GM12892 (cell line): ENCODE data around the gene MED22.

ENCODE experiments used
- DNase-seq: peaks from one replicate; pipeline ENCODE4 v3.0.0; 2011; ENCODE audit not compliant: insufficient read length
- FAIRE-seq: peaks from 2 replicates; lab custom pipeline; 2011; peaks lifted over from hg19 to GRCh38; lab: Jason Lieb, UNC
- POLR2A ChIP-seq: IDR thresholded peaks from 2 replicates; pipeline ENCODE4 v1.6.1; 2011; ENCODE audit warnings: low read depth, low read length, control low read depth
- POLR2AphosphoS5 ChIP-seq: IDR thresholded peaks from 2 replicates; pipeline ENCODE4 v1.6.1; 2011; ENCODE audit warnings: low read depth, low read length, control low read depth
- TAF1 ChIP-seq: IDR thresholded peaks from 2 replicates; pipeline ENCODE4 v1.6.1; 2011; ENCODE audit warnings: low read depth, mild to moderate bottlenecking, control low read depth, low read length, borderline replicate concordance

The MED22 gene

DNA sequence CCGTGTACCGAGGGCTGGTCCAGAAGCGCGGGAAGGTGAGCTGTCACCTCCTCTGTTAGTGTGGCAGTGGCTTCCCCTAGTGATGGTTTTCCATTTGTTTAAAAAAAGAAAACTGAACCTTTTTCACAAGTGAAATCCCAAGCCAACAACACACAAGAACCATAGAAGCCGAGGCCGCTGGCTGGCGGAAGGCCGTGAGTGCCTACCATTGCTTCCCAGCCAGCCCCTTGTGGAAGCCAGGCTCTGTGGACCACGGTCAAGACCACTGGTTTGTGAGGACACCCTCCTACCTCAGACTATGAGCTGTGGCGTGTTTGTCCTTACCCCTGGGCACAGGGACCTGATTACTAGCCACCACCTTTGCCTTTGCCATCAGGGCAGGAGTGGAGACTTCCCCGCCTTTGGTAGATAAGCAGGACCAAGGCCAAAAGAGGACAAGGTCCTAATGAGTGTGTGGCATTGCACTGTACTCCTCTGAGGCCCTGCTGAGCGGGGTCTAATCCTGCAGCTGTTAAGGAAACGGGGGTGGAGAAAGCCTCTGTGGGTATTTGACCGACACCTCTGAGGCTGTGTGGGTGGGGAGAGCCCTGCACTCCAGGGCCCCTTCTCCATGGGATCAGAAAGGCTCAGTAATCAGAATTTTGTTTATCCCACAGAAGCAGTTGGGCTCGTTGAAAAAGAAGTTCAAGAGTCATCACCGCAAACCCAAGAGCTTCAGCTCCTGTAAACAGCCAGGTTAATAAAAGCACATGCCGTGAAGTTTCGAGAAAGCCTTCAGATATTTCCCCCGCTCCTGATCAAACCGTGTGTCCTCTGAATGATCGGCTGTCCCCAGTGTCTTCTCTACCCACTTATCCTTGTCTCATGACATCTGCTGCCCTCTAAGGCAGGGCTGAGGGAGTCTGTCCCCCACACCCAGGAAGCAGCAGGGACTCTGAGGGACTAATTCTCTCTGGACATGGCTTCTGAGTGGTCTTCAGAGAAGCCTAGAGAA lies 12.8 kb upstream of the MED22 start:
- TF ChIP-seq TAF1 (no peak), POLR2A (0 out of 2 replicates have a peak, but pooled peaks have one; percentile 38), POLR2AphosphoS5 (peak; percentile 39; the same call in 1 of the 2 replicates)
- FAIRE-seq (no peak), DNase-seq (no peak)

GRCh38 chr9:133359399-133360175 lies 11.7 kb upstream of the MED22 start:
- FAIRE-seq (no peak), DNase-seq (no peak)
- TF ChIP-seq POLR2A: no peak
- no peak for TF ChIP-seq TAF1
- TF ChIP-seq POLR2AphosphoS5: no peak

DNA sequence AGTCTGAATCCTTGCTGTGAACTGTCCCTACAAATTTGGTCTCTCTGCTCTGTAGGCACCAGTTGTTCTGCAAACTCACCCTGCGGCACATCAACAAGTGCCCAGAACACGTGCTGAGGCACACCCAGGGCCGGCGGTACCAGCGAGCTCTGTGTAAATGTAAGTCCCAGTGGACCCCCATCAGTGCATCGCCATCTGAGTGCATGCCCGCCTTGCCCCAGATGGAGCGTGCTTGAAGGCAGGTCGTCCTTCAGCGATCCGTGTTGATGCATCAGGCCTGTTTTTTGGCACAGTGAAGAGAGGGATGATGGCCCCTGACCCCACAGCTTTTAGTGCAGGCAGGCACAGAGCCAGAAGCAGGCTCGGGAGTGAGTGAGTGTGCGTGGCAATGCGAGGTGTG lies 9.7 kb upstream of the MED22 start:
- DNase-seq (no peak), FAIRE-seq (no peak)
- no peak for TF ChIP-seq POLR2A

GRCh38 chr9:133356391-133357091 lies 8.6 kb upstream of the MED22 start, which contains the start of the genes SURF1 and SURF2:
Gene SURF1 (minus strand): TSS chr9:133356487. CDS start chr9:133356453, 34 bp downstream.
Gene SURF2 (plus strand): TSS chr9:133356550. CDS start chr9:133356593, 43 bp downstream.
- peak; percentile 80 for FAIRE-seq
- DNase-seq: peak; percentile 92
- TF ChIP-seq POLR2A (peak; percentile 73), POLR2AphosphoS5 (0 out of 2 replicates have a peak, but pooled peaks have one; percentile 25), TAF1 (peak; percentile 80; the same call in 1 of the 2 replicates)

DNA sequence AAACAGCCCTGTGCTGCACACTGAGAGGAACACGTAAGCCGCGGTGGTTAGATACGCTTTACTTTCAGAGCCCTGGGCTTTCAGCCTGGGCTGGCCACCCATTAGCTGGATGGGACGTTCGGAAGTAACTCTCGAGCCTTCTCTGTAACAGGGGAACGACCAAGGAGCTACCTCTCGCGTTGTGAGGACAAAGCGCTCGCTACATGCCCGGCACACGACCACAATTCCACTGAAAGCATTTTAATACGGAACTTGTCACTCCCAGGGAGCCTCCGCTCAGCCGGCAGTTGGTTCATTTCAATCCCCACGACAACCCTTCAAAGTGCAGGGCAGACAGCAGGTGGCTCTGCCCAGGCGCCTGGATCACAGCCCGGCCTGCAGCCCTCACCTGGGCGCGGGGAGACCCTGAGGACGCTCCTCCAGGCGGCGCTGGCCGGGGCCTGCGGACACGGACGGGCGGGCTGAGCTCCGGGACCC lies 8.0 kb upstream of the MED22 start:
- DNase-seq: no peak
- no peak for FAIRE-seq
- TF ChIP-seq POLR2AphosphoS5: no peak
- no peak for TF ChIP-seq POLR2A
- TF ChIP-seq TAF1: no peak

- no peak for TF ChIP-seq TAF1
- FAIRE-seq: no peak
- DNase-seq: no peak
Observed at GRCh38 chr9:133354766-133355165, 6.8 kb upstream of the MED22 start.

- TF ChIP-seq POLR2A (0 out of 2 replicates have a peak, but pooled peaks have one; percentile 19), TAF1 (no peak)
- no peak for DNase-seq
- FAIRE-seq: no peak
Observed at GRCh38 chr9:133353548-133353947, 5.6 kb upstream of the MED22 start.

- no peak for DNase-seq
- TF ChIP-seq POLR2AphosphoS5 (peak; percentile 86; the same call in 1 of the 2 replicates), TAF1 (no peak), POLR2A (peak; percentile 38; the same call in 1 of the 2 replicates)
- no peak for FAIRE-seq
Observed at GRCh38 chr9:133352635-133353340, 4.9 kb upstream of the MED22 start.

DNA sequence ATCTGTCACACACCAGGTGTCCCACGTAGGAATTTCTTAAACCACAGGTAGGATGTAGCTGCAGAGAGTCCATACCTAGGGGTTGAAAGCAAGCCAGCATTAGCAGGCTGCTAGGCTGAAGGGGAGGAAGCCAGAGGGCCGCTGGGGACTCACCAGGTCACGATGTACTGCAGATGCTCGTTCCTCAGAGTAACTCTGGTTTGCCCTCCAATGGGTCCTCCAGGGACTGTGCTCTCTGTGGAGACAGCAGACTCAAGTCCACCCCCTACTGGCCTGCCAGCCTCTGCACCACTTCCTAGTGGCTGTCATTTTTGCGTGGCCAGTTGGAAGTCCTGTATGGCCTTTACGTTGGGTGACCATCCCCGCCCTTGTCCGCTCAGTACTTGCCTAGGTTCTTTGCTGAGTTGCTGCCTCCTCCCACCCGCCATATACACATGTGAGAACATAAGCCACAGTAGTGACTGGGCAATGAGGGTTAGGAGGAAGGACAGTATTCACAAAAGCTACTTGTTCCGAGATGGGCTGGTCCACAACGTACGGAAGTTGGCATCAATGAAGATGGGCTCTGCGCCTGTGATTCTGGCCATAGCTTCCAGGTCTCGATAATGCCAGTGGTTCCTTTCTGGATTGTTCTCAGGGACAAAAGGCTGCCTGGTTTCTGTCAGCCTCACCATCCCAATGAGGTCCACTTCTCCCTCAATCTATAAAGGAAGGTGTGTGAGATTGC lies 4.1 kb upstream of the MED22 start:
- DNase-seq: no peak
- no peak for FAIRE-seq
- TF ChIP-seq POLR2A (peak; percentile 42), TAF1 (no peak), POLR2AphosphoS5 (peak; percentile 85)

DNA sequence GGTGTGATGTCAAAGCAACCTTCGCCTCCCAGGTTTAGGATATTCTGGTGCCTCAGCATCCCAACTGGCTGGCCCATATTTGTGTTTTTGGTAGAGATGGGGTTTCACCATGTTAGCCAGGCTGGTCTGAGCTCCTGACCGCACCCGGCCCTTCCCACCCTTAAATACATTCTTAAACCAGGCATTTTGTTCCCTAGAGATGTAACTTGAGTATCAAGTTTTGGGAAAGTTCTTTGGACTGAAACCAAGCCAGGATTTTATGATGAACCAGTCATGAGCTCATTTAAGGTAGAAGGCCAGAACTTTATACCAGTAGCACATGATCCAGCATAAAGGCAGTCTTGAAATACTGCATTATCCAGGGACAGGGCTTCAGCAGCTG lies 3.6 kb upstream of the MED22 start:
- no peak for TF ChIP-seq TAF1
- no peak for TF ChIP-seq POLR2AphosphoS5
- no peak; the same call in 1 of the 2 replicates for TF ChIP-seq POLR2A
- FAIRE-seq (no peak), DNase-seq (no peak)
